ENCODE data around the gene SWAP70. TPM values are rescaled to one million over a fixed set of nuclear protein-coding genes. Genes with fewer than 3 reads are reported as not detected.
"Not testable (repeated sequence)": the region's sequence is repeated elsewhere in the genome, so short reads cannot be mapped to it uniquely, and the experiment has no call there.

The SWAP70 gene
- total and polyA plus RNA-seq, 10 of the 15 experiments (the other 5 are each of a cell fraction or from before 2014, with no cell fraction given), result 20.6 to 62.4 (median 41.7) TPM

DNA sequence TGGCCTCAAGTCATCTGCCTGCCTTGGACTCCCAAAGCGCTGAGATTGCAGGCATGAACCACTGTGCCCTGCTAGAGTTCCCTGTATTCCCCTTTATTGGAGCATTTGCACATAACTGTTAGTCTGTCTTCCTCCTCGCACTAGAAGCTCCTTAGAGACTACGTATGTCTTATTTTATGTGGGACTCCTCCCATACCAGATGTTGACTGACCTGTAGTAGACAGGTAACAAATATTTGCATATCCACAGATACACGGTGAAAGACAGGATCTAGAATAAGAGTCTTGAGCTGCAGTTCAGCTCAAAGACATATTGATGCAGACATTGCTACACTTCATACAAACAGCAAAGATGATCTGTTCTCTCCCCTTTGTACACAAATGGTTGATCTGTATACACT is 40.7 kb downstream of the SWAP70 start:
- Histone ChIP-seq H3K27me3 (replicated peaks in 1 of 2; ENCODE audit: control insufficient read depth in 2 of 2, insufficient read depth in 2 of 2, low read length in 1 of 2) (no peaks in the 10 kb centered on the region), H3K4me2 (ENCODE audit: control insufficient read depth, insufficient read depth) (no peak overlapping the region), H3K9me3 (replicated peaks; ENCODE audit: control insufficient read depth, insufficient read depth, low read length) (no peaks in the 10 kb centered on the region), H3K4me1 (ENCODE audit: control insufficient read depth, insufficient read depth, low read length) (peaks cover 19% of the 10 kb centered on the region), H3K4me3 (no peak overlapping the region), H2AFZ (ENCODE audit: control insufficient read depth, low read depth, low read length) (no peak overlapping the region), H3K36me3 (ENCODE audit: control insufficient read depth in 2 of 2, insufficient read depth in 2 of 2, low read length in 1 of 2) (peaks cover 0 to 4% of the 10 kb centered on the region in 2 experiments; a peak in 3 of 4 replicates), H3K79me2 (ENCODE audit: control insufficient read depth, insufficient read depth, low read length) (peaks cover 55% of the 10 kb centered on the region), H3K27ac (ENCODE audit: control insufficient read depth, insufficient read depth) (no peak overlapping the region), H3K9ac (ENCODE audit: control insufficient read depth, insufficient read depth, low read length) (no peak overlapping the region), H4K20me1 (ENCODE audit: control insufficient read depth, insufficient read depth) (no peaks in the 10 kb centered on the region)
- WGBS (ENCODE audit: insufficient coverage, insufficient replicate concordance, low lambda C conversion rate, missing lambda C conversion rate), result 64% methylated on average over 4 of the region's 4 CpGs
- ChIA-PET POLR2A (no interaction called here), RAD21 (ENCODE audit: unreplicated experiment) (no interaction called here), SMC1A (ENCODE audit: uncharacterized antibody, unreplicated experiment) (no interaction called here), CTCF (interaction anchor here (1.3 kb wide), 1 partner anchor 12 kb away, joined by 3 read pairs; no protein-coding TSS in a partner anchor)
- intact Hi-C loops (cut with micrococcal nuclease; ENCODE audit: unreplicated experiment) (no loop called here), in situ Hi-C loops (cut with MboI) (no loop called here)
- FAIRE-seq (no peak), ATAC-seq (no peak), DNase-seq (ENCODE audit: low read depth, low spot score) (no peak)
- TF ChIP-seq EZH2 (IDR thresholded peaks at IDR 0.05; ENCODE audit: borderline replicate concordance, control insufficient read depth, low read depth, low read length), result no peak
- TF ChIP-seq SIX5 (IDR thresholded peaks at IDR 0.05; ENCODE audit: low read depth, low read length, severe bottlenecking), result no peak
- no peak for TF ChIP-seq ZBTB33 (IDR thresholded peaks at IDR 0.05)
- TF ChIP-seq ZNF274 (IDR thresholded peaks at IDR 0.05; ENCODE audit: insufficient read depth, insufficient read length), result no peak
- no peak for TF ChIP-seq PKNOX1 (IDR thresholded peaks at IDR 0.05)
- no peak for TF ChIP-seq YY1 (IDR thresholded peaks at IDR 0.05; ENCODE audit: low read depth, low read length)
- TF ChIP-seq ZNF384 (IDR thresholded peaks at IDR 0.05; ENCODE audit: borderline replicate concordance, low read depth, low read length), result no peak
- TF ChIP-seq ASH2L (IDR thresholded peaks at IDR 0.05; ENCODE audit: borderline replicate concordance, low read depth), result no peak
- no peak for TF ChIP-seq RFX5 (IDR thresholded peaks at IDR 0.05; ENCODE audit: low read depth, low read length)
- TF ChIP-seq NRF1 (conservative IDR thresholded peaks at IDR 0.05; ENCODE audit: low read depth, low read length), result no peak
- no TSS peak for BruUV-seq (replicated peaks)

GRCh38 chr11:9705361-9705760 is 41.5 kb downstream of the SWAP70 start:
- H3K9ac ChIP-seq (ENCODE audit: control insufficient read depth, insufficient read depth, low read length); H3K36me3 ChIP-seq (ENCODE audit: control insufficient read depth in 2 of 2, insufficient read depth in 2 of 2, low read length in 1 of 2); H4K20me1 ChIP-seq (ENCODE audit: control insufficient read depth, insufficient read depth); H2AFZ ChIP-seq (ENCODE audit: control insufficient read depth, low read depth, low read length); RAD21 ChIA-PET (ENCODE audit: unreplicated experiment); BruUV-seq (replicated peaks); CTCF ChIA-PET; intact Hi-C loops (cut with micrococcal nuclease; ENCODE audit: unreplicated experiment); DNase-seq (ENCODE audit: low read depth, low spot score); H3K9me3 ChIP-seq (replicated peaks; ENCODE audit: control insufficient read depth, insufficient read depth, low read length); ATAC-seq; H3K4me3 ChIP-seq; FAIRE-seq; H3K4me2 ChIP-seq (ENCODE audit: control insufficient read depth, insufficient read depth); POLR2A ChIA-PET; H3K27me3 ChIP-seq (replicated peaks in 1 of 2; ENCODE audit: control insufficient read depth in 2 of 2, insufficient read depth in 2 of 2, low read length in 1 of 2); in situ Hi-C loops (cut with MboI); H3K27ac ChIP-seq (ENCODE audit: control insufficient read depth, insufficient read depth); SMC1A ChIA-PET (ENCODE audit: uncharacterized antibody, unreplicated experiment): not testable (repeated sequence)
- peaks cover 51% of the 10 kb centered on the region for H3K79me2 ChIP-seq (ENCODE audit: control insufficient read depth, insufficient read depth, low read length)
- H3K4me1 ChIP-seq (ENCODE audit: control insufficient read depth, insufficient read depth, low read length), result peaks cover 19% of the 10 kb centered on the region

All from GM12878 (cell line).